OCI-LY7 (cell line): ENCODE results near the gene FCER1G. TPM values are rescaled to one million over a fixed set of nuclear protein-coding genes. Genes with fewer than 3 reads are reported as not detected.

Experiments used
- BruUV-seq: library from RNA; stranded (reverse); fragments of 400-500 nt; replicated peaks from 2 replicates; lab custom pipeline; 2021; lab: Mats Ljungman, UMichigan
- CTCF ChIA-PET: fragments of 300-600 bp; sonication (Branson Sonifier 250); formaldehyde crosslinking; loops from one replicate; lab custom pipeline; 2022; ENCODE audit warnings: antibody characterized with exemption; ENCODE audit not compliant: unreplicated experiment; lab: Charles Lee
- POLR2A ChIA-PET: fragments of 300-600 bp; sonication (Branson Sonifier 250); formaldehyde crosslinking; loops from one replicate; lab custom pipeline; 2022; ENCODE audit warnings: antibody characterized with exemption; lab: Charles Lee
- DNase-seq: peaks from one replicate; pipeline ENCODE4 v3.0.0-alpha.2; 2015; ENCODE audit warnings: low spot score
- H2AFZ ChIP-seq: fragments of 200-600 bp; sonication (generic), shearing (Covaris generic); 2 replicates; pipeline ENCODE4 v1.6.1; 2014; ENCODE audit warnings: mild to moderate bottlenecking, antibody characterized with exemption, low read length, moderate library complexity
- H3K27ac ChIP-seq: fragments of 200-600 bp; sonication (generic); 2 replicates; pipeline ENCODE4 v1.5.1; 2014; ENCODE audit warnings: mixed run types, low read depth, mild to moderate bottlenecking, moderate library complexity, low read length, inconsistent platforms; ENCODE audit not compliant: poor library complexity, severe bottlenecking
- H3K36me3 ChIP-seq: fragments of 200-600 bp; sonication (generic); 2 replicates; pipeline ENCODE4 v1.6.1; 2014; ENCODE audit warnings: mild to moderate bottlenecking, antibody characterized with exemption, low read length, moderate library complexity, mixed read lengths; ENCODE audit not compliant: insufficient read depth
- H3K4me1 ChIP-seq: fragments of 200-600 bp; sonication (generic); 2 replicates; pipeline ENCODE4 v1.5.1; 2014; ENCODE audit warnings: mild to moderate bottlenecking, low read length; ENCODE audit not compliant: insufficient read depth, poor library complexity, severe bottlenecking
- H3K4me2 ChIP-seq: fragments of 200-600 bp; sonication (generic); 2 replicates; pipeline ENCODE4 v1.6.1; 2014; ENCODE audit warnings: mild to moderate bottlenecking, low read length
- H3K4me3 ChIP-seq: fragments of 200-600 bp; sonication (generic); 2 replicates; pipeline ENCODE4 v1.5.1; 2014; ENCODE audit warnings: mild to moderate bottlenecking, low read depth, low read length; ENCODE audit not compliant: poor library complexity, severe bottlenecking
- H3K79me2 ChIP-seq: fragments of 200-600 bp; sonication (generic); 2 replicates; pipeline ENCODE4 v1.6.1; 2016; ENCODE audit warnings: low read depth, mild to moderate bottlenecking, low read length, moderate library complexity, mixed read lengths; ENCODE audit not compliant: insufficient read depth
- H3K9me2 ChIP-seq: fragments of 200-600 bp; sonication (generic); 2 replicates; pipeline ENCODE4 v1.6.1; 2016; ENCODE audit warnings: mild to moderate bottlenecking, low read length, mixed read lengths; ENCODE audit not compliant: insufficient read depth
- H3K9me3 ChIP-seq: fragments of 200-600 bp; sonication (generic); 2 replicates; pipeline ENCODE4 v1.6.1; 2014; ENCODE audit warnings: mild to moderate bottlenecking, mixed run types, low read length, mixed read lengths
- H4K20me1 ChIP-seq: fragments of 200-600 bp; sonication (generic); 2 replicates; pipeline ENCODE4 v1.6.1; 2014; ENCODE audit warnings: mild to moderate bottlenecking, antibody characterized with exemption, low read length, moderate library complexity, mixed read lengths; ENCODE audit not compliant: insufficient read depth
- EZH2phosphoT487 ChIP-seq: fragments of 200-600 bp; sonication (generic); IDR thresholded peaks from 2 replicates; pipeline ENCODE4 v1.6.1; 2018; ENCODE audit warnings: low read depth, borderline replicate concordance, mild to moderate bottlenecking, mixed run types, antibody characterized with exemption, low read length, moderate library complexity, mixed read lengths
- intact Hi-C: fragments of 100-400 bp; cut with micrococcal nuclease; formaldehyde crosslinking; loops from one replicate; pipeline ENCODE4 v1.10.0; 2022; ENCODE audit not compliant: unreplicated experiment
- total RNA-seq, 2 experiments: library from RNA; depleted of rRNA in 1 of 2; stranded (reverse); fragments of >200 nt in 1 of 2; shearing (Covaris generic) in 1 of 2; gene quantifications; 2 replicates each; pipeline ENCODE4 v1.2.3, GENCODE V29; 2014 to 2022
- TF ChIP-seq, protein P1 (sequence below): fragments of 200-600 bp; sonication (generic); conservative IDR thresholded peaks from 2 replicates; pipeline ENCODE4 v1.5.1; 2014; ENCODE audit warnings: mild to moderate bottlenecking, antibody characterized with exemption, low read length, moderate library complexity, mixed read lengths

The FCER1G gene
- total RNA-seq, 2 experiments from 2014 or later: 0.88 to 3.2 TPM

DNA sequence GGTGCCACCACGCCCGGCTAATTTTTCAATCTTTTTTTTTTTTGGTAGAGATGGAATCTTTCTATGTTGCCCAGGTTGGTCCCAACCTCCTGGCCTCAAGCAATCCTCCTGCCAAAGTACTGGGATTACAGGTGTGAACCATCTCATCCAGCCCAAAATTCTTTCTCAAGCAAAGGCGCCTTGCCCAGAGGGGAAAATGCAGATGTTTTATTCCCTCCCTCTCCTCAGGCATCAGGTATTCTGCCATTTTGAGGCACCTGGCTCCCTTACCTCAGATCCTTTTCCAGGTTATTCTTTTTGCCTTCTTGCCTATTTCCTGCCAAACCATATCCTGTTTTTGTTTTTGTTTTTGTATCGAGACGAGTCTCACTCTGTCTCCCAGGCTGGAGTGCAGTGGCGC, 26.7 kb upstream of the FCER1G start:
- CTCF ChIA-PET: no interaction called here
- Histone ChIP-seq H3K79me2 (no peaks in the 10 kb centered on the region), H3K9me3 (no peaks in the 10 kb centered on the region), H3K4me1 (peaks cover 54% of the 10 kb centered on the region), H3K4me3 (no peak overlapping the region), H3K27ac (no peak overlapping the region), H4K20me1 (no peaks in the 10 kb centered on the region), H3K9me2 (no peaks in the 10 kb centered on the region), H3K4me2 (no peak overlapping the region), H2AFZ (no peak overlapping the region), H3K36me3 (no peaks in the 10 kb centered on the region)
- no peak for TF ChIP-seq EZH2phosphoT487
- TF ChIP-seq, protein P1, sequence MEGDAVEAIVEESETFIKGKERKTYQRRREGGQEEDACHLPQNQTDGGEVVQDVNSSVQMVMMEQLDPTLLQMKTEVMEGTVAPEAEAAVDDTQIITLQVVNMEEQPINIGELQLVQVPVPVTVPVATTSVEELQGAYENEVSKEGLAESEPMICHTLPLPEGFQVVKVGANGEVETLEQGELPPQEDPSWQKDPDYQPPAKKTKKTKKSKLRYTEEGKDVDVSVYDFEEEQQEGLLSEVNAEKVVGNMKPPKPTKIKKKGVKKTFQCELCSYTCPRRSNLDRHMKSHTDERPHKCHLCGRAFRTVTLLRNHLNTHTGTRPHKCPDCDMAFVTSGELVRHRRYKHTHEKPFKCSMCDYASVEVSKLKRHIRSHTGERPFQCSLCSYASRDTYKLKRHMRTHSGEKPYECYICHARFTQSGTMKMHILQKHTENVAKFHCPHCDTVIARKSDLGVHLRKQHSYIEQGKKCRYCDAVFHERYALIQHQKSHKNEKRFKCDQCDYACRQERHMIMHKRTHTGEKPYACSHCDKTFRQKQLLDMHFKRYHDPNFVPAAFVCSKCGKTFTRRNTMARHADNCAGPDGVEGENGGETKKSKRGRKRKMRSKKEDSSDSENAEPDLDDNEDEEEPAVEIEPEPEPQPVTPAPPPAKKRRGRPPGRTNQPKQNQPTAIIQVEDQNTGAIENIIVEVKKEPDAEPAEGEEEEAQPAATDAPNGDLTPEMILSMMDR: no peak
- intact Hi-C loops: no loop called here
- DNase-seq: no peak
- BruUV-seq: no TSS peak
- POLR2A ChIA-PET: interaction anchor here (0.6 to 3.5 kb wide), 2 partner anchors 13 to 22 kb away, joined by 3 to 17 read pairs; partner anchors contain the start of genes NDUFS2 and PPOX

DNA sequence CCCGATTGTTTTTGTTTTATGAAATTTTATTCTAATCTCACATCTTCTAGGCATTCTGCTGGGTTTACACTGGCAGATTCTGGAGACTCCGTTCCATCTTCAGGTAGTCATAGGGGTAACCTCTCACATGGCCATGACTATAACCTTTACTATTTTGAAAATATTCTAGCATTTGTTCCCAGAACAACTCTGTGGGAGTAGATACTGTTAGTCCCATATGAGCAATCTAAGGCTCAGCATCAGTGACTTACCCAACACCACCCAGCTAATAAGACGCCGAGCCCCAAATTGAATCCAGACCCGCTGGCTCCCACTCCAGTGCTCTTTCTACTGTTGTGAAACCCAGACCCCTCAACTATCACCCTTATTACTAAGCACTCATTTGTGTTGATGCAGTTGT, 26.1 kb upstream of the FCER1G start:
- no peak for DNase-seq
- Histone ChIP-seq H3K4me2 (no peak overlapping the region), H3K36me3 (no peaks in the 10 kb centered on the region), H3K27ac (no peak overlapping the region), H4K20me1 (no peaks in the 10 kb centered on the region), H3K4me3 (no peak overlapping the region), H3K4me1 (peaks cover 48% of the 10 kb centered on the region), H2AFZ (no peak overlapping the region), H3K79me2 (no peaks in the 10 kb centered on the region), H3K9me3 (no peaks in the 10 kb centered on the region), H3K9me2 (no peaks in the 10 kb centered on the region)
- TF ChIP-seq, protein P1: no peak
- TF ChIP-seq EZH2phosphoT487: no peak
- POLR2A ChIA-PET: no interaction called here
- CTCF ChIA-PET: no interaction called here
- no TSS peak for BruUV-seq
- intact Hi-C loops: no loop called here

DNA sequence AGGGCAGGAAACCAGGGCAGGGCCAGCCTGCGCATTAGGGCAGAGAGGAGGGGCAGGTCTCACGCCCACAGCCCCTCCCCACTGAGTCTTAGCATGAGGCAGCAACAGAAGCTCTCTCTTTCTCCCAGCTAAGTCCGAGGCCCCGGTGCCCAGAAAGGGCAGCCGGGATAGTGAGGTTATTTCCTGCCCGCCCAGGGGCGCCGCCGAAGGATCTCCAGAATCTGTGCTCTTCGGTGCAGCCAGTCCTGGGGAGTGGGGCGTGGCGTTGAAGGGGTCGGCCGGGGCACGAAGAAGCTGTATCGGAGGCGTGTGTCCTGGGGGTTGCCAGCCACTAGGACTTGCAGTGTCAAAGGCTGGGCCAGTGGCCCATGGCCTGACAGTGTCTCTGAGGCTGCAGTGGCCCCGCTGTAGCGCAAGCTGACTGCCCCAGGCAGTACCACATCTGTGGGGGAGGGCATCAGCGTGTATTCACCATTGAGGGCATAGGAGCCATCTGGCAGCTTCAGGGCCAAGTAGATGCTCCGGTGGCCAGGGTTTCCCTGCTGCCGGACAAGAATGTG, 24.1 kb upstream of the FCER1G start:
- ChIA-PET CTCF (interaction anchor here (1.2 to 1.9 kb wide), 3 partner anchors 9 to 35 kb away, joined by 5 to 10 read pairs (median 7); partner anchors contain the start of genes NDUFS2 and TOMM40L), POLR2A (interaction anchor here (1.0 to 2.2 kb wide), 5 partner anchors 8 to 35 kb away, joined by 3 to 5 read pairs (median 5); partner anchors contain the start of genes B4GALT3 and TOMM40L)
- no TSS peak for BruUV-seq
- Histone ChIP-seq H3K4me1 (peaks cover 45% of the 10 kb centered on the region), H3K9me2 (no peaks in the 10 kb centered on the region), H3K36me3 (no peaks in the 10 kb centered on the region), H2AFZ (no peak overlapping the region), H3K9me3 (no peaks in the 10 kb centered on the region), H3K4me3 (no peak overlapping the region), H4K20me1 (no peaks in the 10 kb centered on the region), H3K4me2 (no peak overlapping the region), H3K27ac (no peak overlapping the region), H3K79me2 (no peaks in the 10 kb centered on the region)
- no peak for DNase-seq
- intact Hi-C loops: loop anchor here (5.0 kb wide), 1 partner anchor 191 kb away; no protein-coding TSS in a partner anchor
- TF ChIP-seq, protein P1: no peak
- TF ChIP-seq EZH2phosphoT487: no peak
